Measurements from ENCODE around the gene SPSB1.

The SPSB1 gene

DNA sequence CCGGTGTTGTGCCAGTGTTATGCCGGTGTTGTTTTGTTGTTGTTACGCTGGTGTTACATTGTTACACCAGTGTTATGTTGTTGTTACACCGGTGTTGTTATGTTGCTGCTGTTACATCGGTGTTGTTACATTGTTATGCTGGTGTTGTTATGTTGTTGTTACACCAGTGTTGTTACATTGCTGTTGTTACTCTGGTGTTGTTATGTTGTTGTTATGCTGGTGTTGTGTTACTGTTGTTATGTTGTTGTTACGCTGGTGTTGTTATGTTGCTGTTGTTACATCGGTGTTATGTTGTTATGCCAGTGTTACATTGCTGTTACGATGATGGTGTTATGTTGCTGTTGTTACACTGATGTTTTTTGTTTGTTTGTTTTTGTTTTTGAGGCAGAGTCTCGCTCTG lies 34.1 kb upstream of the SPSB1 start:
- TF ChIP-seq PPARA (CRISPR knock-in tag; IDR thresholded peaks at IDR 0.05; ENCODE audit: borderline replicate concordance), result no peak
- no peak for TF ChIP-seq ZC3H10 (CRISPR knock-in tag; IDR thresholded peaks at IDR 0.05)
- TF ChIP-seq SNAI2 (CRISPR knock-in tag; IDR thresholded peaks at IDR 0.05), result no peak
- TF ChIP-seq GLIS3 (CRISPR knock-in tag; IDR thresholded peaks at IDR 0.05), result no peak
- TF ChIP-seq ZFP3 (CRISPR knock-in tag; IDR thresholded peaks at IDR 0.05), result no peak
- TF ChIP-seq, protein P1, sequence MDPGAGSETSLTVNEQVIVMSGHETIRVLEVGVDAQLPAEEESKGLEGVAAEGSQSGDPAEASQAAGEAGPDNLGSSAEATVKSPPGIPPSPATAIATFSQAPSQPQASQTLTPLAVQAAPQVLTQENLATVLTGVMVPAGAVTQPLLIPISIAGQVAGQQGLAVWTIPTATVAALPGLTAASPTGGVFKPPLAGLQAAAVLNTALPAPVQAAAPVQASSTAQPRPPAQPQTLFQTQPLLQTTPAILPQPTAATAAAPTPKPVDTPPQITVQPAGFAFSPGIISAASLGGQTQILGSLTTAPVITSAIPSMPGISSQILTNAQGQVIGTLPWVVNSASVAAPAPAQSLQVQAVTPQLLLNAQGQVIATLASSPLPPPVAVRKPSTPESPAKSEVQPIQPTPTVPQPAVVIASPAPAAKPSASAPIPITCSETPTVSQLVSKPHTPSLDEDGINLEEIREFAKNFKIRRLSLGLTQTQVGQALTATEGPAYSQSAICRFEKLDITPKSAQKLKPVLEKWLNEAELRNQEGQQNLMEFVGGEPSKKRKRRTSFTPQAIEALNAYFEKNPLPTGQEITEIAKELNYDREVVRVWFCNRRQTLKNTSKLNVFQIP (CRISPR knock-in tag; IDR thresholded peaks at IDR 0.05; ENCODE audit: borderline replicate concordance, low read depth), result no peak
- TF ChIP-seq ESRRG (CRISPR knock-in tag; IDR thresholded peaks at IDR 0.05), result no peak
- TF ChIP-seq, protein P2, sequence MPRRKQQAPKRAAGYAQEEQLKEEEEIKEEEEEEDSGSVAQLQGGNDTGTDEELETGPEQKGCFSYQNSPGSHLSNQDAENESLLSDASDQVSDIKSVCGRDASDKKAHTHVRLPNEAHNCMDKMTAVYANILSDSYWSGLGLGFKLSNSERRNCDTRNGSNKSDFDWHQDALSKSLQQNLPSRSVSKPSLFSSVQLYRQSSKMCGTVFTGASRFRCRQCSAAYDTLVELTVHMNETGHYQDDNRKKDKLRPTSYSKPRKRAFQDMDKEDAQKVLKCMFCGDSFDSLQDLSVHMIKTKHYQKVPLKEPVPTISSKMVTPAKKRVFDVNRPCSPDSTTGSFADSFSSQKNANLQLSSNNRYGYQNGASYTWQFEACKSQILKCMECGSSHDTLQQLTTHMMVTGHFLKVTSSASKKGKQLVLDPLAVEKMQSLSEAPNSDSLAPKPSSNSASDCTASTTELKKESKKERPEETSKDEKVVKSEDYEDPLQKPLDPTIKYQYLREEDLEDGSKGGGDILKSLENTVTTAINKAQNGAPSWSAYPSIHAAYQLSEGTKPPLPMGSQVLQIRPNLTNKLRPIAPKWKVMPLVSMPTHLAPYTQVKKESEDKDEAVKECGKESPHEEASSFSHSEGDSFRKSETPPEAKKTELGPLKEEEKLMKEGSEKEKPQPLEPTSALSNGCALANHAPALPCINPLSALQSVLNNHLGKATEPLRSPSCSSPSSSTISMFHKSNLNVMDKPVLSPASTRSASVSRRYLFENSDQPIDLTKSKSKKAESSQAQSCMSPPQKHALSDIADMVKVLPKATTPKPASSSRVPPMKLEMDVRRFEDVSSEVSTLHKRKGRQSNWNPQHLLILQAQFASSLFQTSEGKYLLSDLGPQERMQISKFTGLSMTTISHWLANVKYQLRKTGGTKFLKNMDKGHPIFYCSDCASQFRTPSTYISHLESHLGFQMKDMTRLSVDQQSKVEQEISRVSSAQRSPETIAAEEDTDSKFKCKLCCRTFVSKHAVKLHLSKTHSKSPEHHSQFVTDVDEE (CRISPR knock-in tag; IDR thresholded peaks at IDR 0.05), result no peak
- TF ChIP-seq ARNTL (CRISPR knock-in tag; IDR thresholded peaks at IDR 0.05; ENCODE audit: borderline replicate concordance, low read depth), result no peak
- TF ChIP-seq OSR1 (CRISPR knock-in tag; IDR thresholded peaks at IDR 0.05), result no peak
- TF ChIP-seq CREB5 (CRISPR knock-in tag; IDR thresholded peaks at IDR 0.05; ENCODE audit: low read depth), result no peak
- TF ChIP-seq PATZ1 (CRISPR knock-in tag; IDR thresholded peaks at IDR 0.05; ENCODE audit: borderline replicate concordance), result no peak
- TF ChIP-seq ZNF565 (CRISPR knock-in tag; conservative IDR thresholded peaks at IDR 0.05; ENCODE audit: low read depth), result no peak
- TF ChIP-seq CSDC2 (CRISPR knock-in tag; IDR thresholded peaks at IDR 0.05), result no peak
- no peak for TF ChIP-seq ISL1 (CRISPR knock-in tag; IDR thresholded peaks at IDR 0.05)
- ATAC-seq, result no peak

GRCh38 chr1:9260059-9260766 lies 32.5 kb upstream of the SPSB1 start:
- no peak for TF ChIP-seq PATZ1 (CRISPR knock-in tag; IDR thresholded peaks at IDR 0.05; ENCODE audit: borderline replicate concordance)
- no peak for TF ChIP-seq ZC3H10 (CRISPR knock-in tag; IDR thresholded peaks at IDR 0.05)
- TF ChIP-seq ARNTL (CRISPR knock-in tag; IDR thresholded peaks at IDR 0.05; ENCODE audit: borderline replicate concordance, low read depth), result no peak
- TF ChIP-seq SNAI2 (CRISPR knock-in tag; IDR thresholded peaks at IDR 0.05), result no peak
- no peak for TF ChIP-seq ZFP3 (CRISPR knock-in tag; IDR thresholded peaks at IDR 0.05)
- no peak for TF ChIP-seq ZNF8 (CRISPR knock-in tag; IDR thresholded peaks at IDR 0.05)
- no peak for TF ChIP-seq ZNF565 (CRISPR knock-in tag; conservative IDR thresholded peaks at IDR 0.05; ENCODE audit: low read depth)
- no peak for TF ChIP-seq TOX (CRISPR knock-in tag; IDR thresholded peaks at IDR 0.05; ENCODE audit: borderline replicate concordance)
- no peak for TF ChIP-seq OSR1 (CRISPR knock-in tag; IDR thresholded peaks at IDR 0.05)
- TF ChIP-seq ZFP30 (CRISPR knock-in tag; IDR thresholded peaks at IDR 0.05), result no peak
- no peak for TF ChIP-seq RARB (CRISPR knock-in tag; IDR thresholded peaks at IDR 0.05)
- no peak for TF ChIP-seq ZNF70 (CRISPR knock-in tag; IDR thresholded peaks at IDR 0.05)
- no peak for TF ChIP-seq ESRRG (CRISPR knock-in tag; IDR thresholded peaks at IDR 0.05)
- no peak for TF ChIP-seq CREB5 (CRISPR knock-in tag; IDR thresholded peaks at IDR 0.05; ENCODE audit: low read depth)
- no peak for TF ChIP-seq PPARA (CRISPR knock-in tag; IDR thresholded peaks at IDR 0.05; ENCODE audit: borderline replicate concordance)
- no peak for ATAC-seq
